Measurements from ENCODE around the gene ACSL1.
"Not testable (repeated sequence)": the region's sequence is repeated elsewhere in the genome, so short reads cannot be mapped to it uniquely, and the experiment has no call there.

The ACSL1 gene

GRCh38 chr4:184750926-184751584 lies 74.7 kb downstream of the ACSL1 start:
- DNase-seq, result no peak

- no peak for DNase-seq
Measured at GRCh38 chr4:184748251-184748652, 77.5 kb downstream of the ACSL1 start.

- no peak for DNase-seq
Measured at GRCh38 chr4:184747034-184747830, 78.5 kb downstream of the ACSL1 start.

GRCh38 chr4:184745831-184746795 lies 79.7 kb downstream of the ACSL1 start:
- peak; percentile 85 for DNase-seq

GRCh38 chr4:184744236-184744635 lies 81.5 kb downstream of the ACSL1 start:
- DNase-seq, result no peak

GRCh38 chr4:184743650-184744049 lies 82.1 kb downstream of the ACSL1 start:
- DNase-seq, result no peak

- not testable (repeated sequence) for DNase-seq
Measured at GRCh38 chr4:184741651-184742050, 84.1 kb downstream of the ACSL1 start.

GRCh38 chr4:184740980-184741391 lies 84.8 kb downstream of the ACSL1 start:
- no peak for DNase-seq

- not testable (repeated sequence) for DNase-seq
Measured at GRCh38 chr4:184739575-184739974, 86.2 kb downstream of the ACSL1 start.

GRCh38 chr4:184734758-184735157 lies 91.0 kb downstream of the ACSL1 start:
- DNase-seq, result no peak

- DNase-seq, result peak; percentile 98
Measured at GRCh38 chr4:184733654-184734524, 91.9 kb downstream of the ACSL1 start, which contains the start of gene CENPU. CENPU (minus strand) TSS chr4:184734096; CDS start chr4:184734062, 34 bp downstream.

- DNase-seq, result no peak
Measured at GRCh38 chr4:184732126-184732525, 93.6 kb downstream of the ACSL1 start.

- DNase-seq, result no peak
Measured at GRCh38 chr4:184731056-184731455, 94.7 kb downstream of the ACSL1 start.

GRCh38 chr4:184729946-184730345 lies 95.8 kb downstream of the ACSL1 start:
- no peak for DNase-seq

- no peak for DNase-seq
Measured at GRCh38 chr4:184728858-184729257, 96.9 kb downstream of the ACSL1 start.

- DNase-seq, result no peak
Measured at GRCh38 chr4:184727430-184727829, 98.3 kb downstream of the ACSL1 start.

- no peak for DNase-seq
Measured at GRCh38 chr4:184722798-184723197, 103.0 kb downstream of the ACSL1 start.

GRCh38 chr4:184721254-184721653 lies 104.5 kb downstream of the ACSL1 start:
- DNase-seq, result no peak

- DNase-seq, result no peak
Measured at GRCh38 chr4:184719407-184719806, 106.4 kb downstream of the ACSL1 start.

GRCh38 chr4:184715526-184715925 lies 110.2 kb downstream of the ACSL1 start:
- DNase-seq, result no peak

- DNase-seq, result no peak
Measured at GRCh38 chr4:184713887-184714286, 111.9 kb downstream of the ACSL1 start.

- no peak for DNase-seq
Measured at GRCh38 chr4:184712322-184712721, 113.4 kb downstream of the ACSL1 start.
